Measurements from ENCODE around the gene ADRM1.

Gene ADRM1

GRCh38 chr20:62303062-62303339 lies 204 bp downstream of the ADRM1 start:
- H3K4me3 ChIP-seq (ENCODE audit: low read depth, low read length): peak overlapping the region; percentile 71
- TF ChIP-seq CTCF (IDR thresholded peaks at IDR 0.05; ENCODE audit: borderline replicate concordance, insufficient read depth, low read depth, low read length): no peak

GRCh38 chr20:62303340-62304226 lies 786 bp downstream of the ADRM1 start:
- no peak for TF ChIP-seq CTCF (IDR thresholded peaks at IDR 0.05; ENCODE audit: borderline replicate concordance, insufficient read depth, low read depth, low read length)

GRCh38 chr20:62304331-62305148 lies 1.7 kb downstream of the ADRM1 start:
- TF ChIP-seq CTCF (IDR thresholded peaks at IDR 0.05; ENCODE audit: borderline replicate concordance, insufficient read depth, low read depth, low read length): no peak
- H3K4me3 ChIP-seq (ENCODE audit: low read depth, low read length): peak overlapping the region; percentile 71

More at GRCh38 chr20:62303340-62304226, 786 bp downstream of the ADRM1 start:
- H3K4me3 ChIP-seq (ENCODE audit: low read depth, low read length): peak overlapping the region; percentile 71

- no peak overlapping the region for H3K4me3 ChIP-seq (ENCODE audit: low read depth, low read length)
- TF ChIP-seq CTCF (IDR thresholded peaks at IDR 0.05; ENCODE audit: borderline replicate concordance, insufficient read depth, low read depth, low read length): no peak
Measured at GRCh38 chr20:62305149-62305764, 2.5 kb downstream of the ADRM1 start.

GRCh38 chr20:62305765-62306413 lies 3.1 kb downstream of the ADRM1 start:
- TF ChIP-seq CTCF (IDR thresholded peaks at IDR 0.05; ENCODE audit: borderline replicate concordance, insufficient read depth, low read depth, low read length): no peak
- H3K4me3 ChIP-seq (ENCODE audit: low read depth, low read length): no peak overlapping the region

- TF ChIP-seq CTCF (IDR thresholded peaks at IDR 0.05; ENCODE audit: borderline replicate concordance, insufficient read depth, low read depth, low read length): no peak
Measured at GRCh38 chr20:62306414-62307187, 3.8 kb downstream of the ADRM1 start.

More at GRCh38 chr20:62306414-62307187, 3.8 kb downstream of the ADRM1 start:
- no peak overlapping the region for H3K4me3 ChIP-seq (ENCODE audit: low read depth, low read length)
